SK-N-SH (cell line): ENCODE data around the gene JAM2. TPM values are rescaled to one million over a fixed set of nuclear protein-coding genes. Genes with fewer than 3 reads are reported as not detected.
A peak's percentile ranks its signal among the peaks of the same experiment; 100 is the strongest.

Experiments used
- CTCF ChIA-PET: fragments of 300-600, 350-600 bp; formaldehyde crosslinking; extraction: SDS; loops from one replicate; lab custom pipeline; 2021; lab: Yijun Ruan, JAX
- POLR2A ChIA-PET: fragments of 350-600 bp; sonication (Branson Sonifier 250); formaldehyde crosslinking; extraction: SDS; loops from one replicate; lab custom pipeline; 2020; ENCODE audit warnings: antibody characterized with exemption, inconsistent platforms; lab: Yijun Ruan, JAX
- DNase-seq: peaks from one replicate; pipeline ENCODE4 v3.0.0; 2012
- H2AFZ ChIP-seq: fragments of 200-600 bp; sonication (generic); 2 replicates; pipeline ENCODE4 v1.8.1; 2016; ENCODE audit warnings: antibody characterized with exemption, mild to moderate bottlenecking, low read depth
- H3F3A ChIP-seq: fragments of 200-600 bp; sonication (generic); replicated peaks from 2 replicates; pipeline ENCODE3; 2016; ENCODE audit warnings: antibody characterized with exemption, mild to moderate bottlenecking; ENCODE audit not compliant: insufficient read depth
- H3K27ac ChIP-seq, 2 experiments: fragments of 200-500 bp in 1 of 2; fragments of 200-600 bp in 1 of 2; sonication (Bioruptor generic) in 1 of 2; sonication (generic), shearing (Covaris generic) in 1 of 2; 2 replicates each; pipeline versions ENCODE4 v1.5.1 to v1.6.1; 2014 to 2016; ENCODE audit warnings: low read depth in 2 of 2, inconsistent platforms in 1 of 2, low read length in 1 of 2, mild to moderate bottlenecking in 1 of 2, mixed read lengths in 1 of 2
- H3K27me3 ChIP-seq: fragments of 200-600 bp; sonication (generic), shearing (Covaris generic); 2 replicates; pipeline ENCODE4 v1.6.1; 2016; ENCODE audit warnings: mixed run types; ENCODE audit not compliant: insufficient read depth
- H3K36me3 ChIP-seq, 2 experiments: fragments of 200-500 bp in 1 of 2; fragments of 200-600 bp in 1 of 2; sonication (Bioruptor generic) in 1 of 2; sonication (generic) in 1 of 2; replicated peaks in 1 of 2; 2 replicates each; pipeline versions ENCODE3 to v1.5.1; 2014 to 2016; ENCODE audit warnings: low read length in 1 of 2, mild to moderate bottlenecking in 1 of 2; ENCODE audit not compliant: insufficient read depth in 2 of 2, control insufficient read depth in 1 of 2
- H3K4me1 ChIP-seq, 2 experiments: fragments of 200-500 bp in 1 of 2; fragments of 200-600 bp in 1 of 2; sonication (Bioruptor generic) in 1 of 2; sonication (generic), shearing (Covaris generic) in 1 of 2; 2 replicates each; pipeline versions ENCODE4 v1.5.1 to v1.6.1; 2014 to 2016; ENCODE audit warnings: low read depth in 1 of 2, low read length in 1 of 2, mixed run types in 1 of 2; ENCODE audit not compliant: insufficient read depth in 2 of 2, control insufficient read depth in 1 of 2
- H3K4me2 ChIP-seq: fragments of 200-600 bp; sonication (generic), shearing (Covaris generic); 2 replicates; pipeline ENCODE4 v1.6.1; 2017; ENCODE audit warnings: mixed run types
- H3K4me3 ChIP-seq, 2 experiments: fragments of 200-500 bp in 1 of 2; fragments of 200-600 bp in 1 of 2; sonication (Bioruptor generic) in 1 of 2; sonication (generic), shearing (Covaris generic) in 1 of 2; 2 replicates each; pipeline versions ENCODE4 v1.5.1 to v1.8.1; 2014 to 2016; ENCODE audit warnings: low read depth in 2 of 2, inconsistent platforms in 1 of 2, low read length in 1 of 2, mild to moderate bottlenecking in 1 of 2, mixed read lengths in 1 of 2, moderate library complexity in 1 of 2
- H3K79me2 ChIP-seq: fragments of 200-600 bp; sonication (generic); 2 replicates; pipeline ENCODE4 v1.8.1; 2017; ENCODE audit warnings: mild to moderate bottlenecking; ENCODE audit not compliant: insufficient read depth
- H3K9ac ChIP-seq: fragments of 200-600 bp; sonication (generic); 2 replicates; pipeline ENCODE4 v1.6.1; 2017; ENCODE audit warnings: mixed run types
- H3K9me2 ChIP-seq: fragments of 200-600 bp; sonication (generic); 2 replicates; pipeline ENCODE4 v1.6.1; 2017; ENCODE audit warnings: mixed run types
- H3K9me3 ChIP-seq: fragments of 200-600 bp; sonication (generic); 2 replicates; pipeline ENCODE4 v1.6.1; 2017; ENCODE audit warnings: mixed run types, mild to moderate bottlenecking, moderate library complexity
- H4K20me1 ChIP-seq: fragments of 200-600 bp; sonication (generic); 2 replicates; pipeline ENCODE4 v1.6.1; 2017; ENCODE audit warnings: mild to moderate bottlenecking, mixed run types; ENCODE audit not compliant: insufficient read depth
- CTCF ChIP-seq: fragments of 200-600 bp; sonication (generic); IDR thresholded peaks from 2 replicates; pipeline ENCODE4 v1.6.1; 2017; ENCODE audit warnings: antibody characterized with exemption, mild to moderate bottlenecking, moderate library complexity
- EP300 ChIP-seq, 2 experiments: IDR thresholded peaks; 2 replicates each; pipeline versions ENCODE4 v1.4.0 to v1.6.1; 2012; ENCODE audit warnings: borderline replicate concordance in 1 of 2, low read depth in 1 of 2, low read length in 1 of 2
- EZH2phosphoT487 ChIP-seq: fragments of 200-600 bp; sonication (generic); IDR thresholded peaks from 2 replicates; pipeline ENCODE4 v1.6.1; 2017; ENCODE audit warnings: low read depth, mixed run types, mild to moderate bottlenecking, antibody characterized with exemption, moderate library complexity, borderline replicate concordance
- FOSL2 ChIP-seq: IDR thresholded peaks from 2 replicates; pipeline ENCODE4 v1.4.0; 2012; ENCODE audit warnings: low read depth, mild to moderate bottlenecking, moderate library complexity, borderline replicate concordance
- FOXJ3 ChIP-seq: sonication (generic); formaldehyde crosslinking; IDR thresholded peaks from 2 replicates; pipeline ENCODE4 v1.5.1; 2020; ENCODE audit warnings: mild to moderate bottlenecking, missing genetic modification reagents
- GATA2 ChIP-seq: sonication (generic); formaldehyde crosslinking; IDR thresholded peaks from 2 replicates; pipeline ENCODE4 v1.5.0; 2020; ENCODE audit warnings: mild to moderate bottlenecking, missing genetic modification reagents
- JUND ChIP-seq: IDR thresholded peaks from 2 replicates; pipeline ENCODE4 v1.4.0; 2012
- MAX ChIP-seq: IDR thresholded peaks from 2 replicates; pipeline ENCODE4 v1.4.0; 2012; ENCODE audit warnings: low read depth
- MXI1 ChIP-seq: IDR thresholded peaks from 2 replicates; pipeline ENCODE4 v1.6.1; 2012; ENCODE audit warnings: mild to moderate bottlenecking, low read depth, low read length, improper control_type of control experiment
- NFIC ChIP-seq: IDR thresholded peaks from 2 replicates; pipeline ENCODE4 v1.4.0; 2012; ENCODE audit warnings: borderline replicate concordance
- NRF1 ChIP-seq: IDR thresholded peaks from 2 replicates; pipeline ENCODE4 v1.6.1; 2012; ENCODE audit warnings: low read depth, mild to moderate bottlenecking, low read length
- POLR2AphosphoS5 ChIP-seq: IDR thresholded peaks from 2 replicates; pipeline ENCODE4 v1.6.1; 2012; ENCODE audit warnings: low read depth, low read length
- SMC3 ChIP-seq: IDR thresholded peaks from 2 replicates; pipeline ENCODE4 v1.6.1; 2012; ENCODE audit warnings: low read depth, low read length, improper control_type of control experiment
- TCF12 ChIP-seq: IDR thresholded peaks from 2 replicates; pipeline ENCODE4 v1.4.0; 2012
- polyA plus RNA-seq, 3 experiments: library from polyadenylated mRNA; depleted of rRNA; stranded (reverse); fragments of >200 nt; gene quantifications; 2 replicates each; pipeline ENCODE4 v1.2.3, GENCODE V29; 2012

JAM2 gene
- polyA plus RNA-seq, 1 of the 3 experiments (the other 2 are of a cell fraction): 8.3 TPM

- Histone ChIP-seq H3F3A (peaks cover 6% of the 10 kb centered on the region), H3K27me3 (no peaks in the 10 kb centered on the region), H3K9me3 (no peaks in the 10 kb centered on the region), H4K20me1 (no peaks in the 10 kb centered on the region), H3K4me1 (peaks cover 0 to 11% of the 10 kb centered on the region in 2 experiments; a peak in 3 of 4 replicates), H3K4me3 (no peak overlapping the region; a peak in 1 of 4 replicates), H3K27ac (peak overlapping the region; percentile 47 to 81; a peak in 3 of 4 replicates), H3K9ac (no peak overlapping the region)
- POLR2A ChIA-PET: no interaction called here
- DNase-seq: no peak
- TF ChIP-seq CTCF (no peak), NRF1 (no peak), GATA2 (CRISPR knock-in tag) (no peak), JUND (peak; percentile 38; the same call in 1 of the 2 replicates), POLR2AphosphoS5 (no peak), FOSL2 (peak; percentile 26; the same call in 1 of the 2 replicates), EZH2phosphoT487 (no peak), SMC3 (no peak), EP300 (IDR thresholded peaks at IDR 0.05; ENCODE audit: borderline replicate concordance in 1 of 2, low read depth in 1 of 2, low read length in 1 of 2) (no peak), NFIC (peak; percentile 46; the same call in 1 of the 2 replicates), TCF12 (peak; percentile 68), MAX (no peak), FOXJ3 (CRISPR knock-in tag) (no peak)
- TF ChIP-seq, all 33 proteins: peak for 4
- CTCF ChIA-PET: interaction anchor here (0.6 kb wide), 1 partner anchor 141 kb away, joined by 3 read pairs; no protein-coding TSS in a partner anchor
- H3K9me2 ChIP-seq: no peaks in the 10 kb centered on the region
- no peaks in the 10 kb centered on the region for H3K36me3 ChIP-seq
- H2AFZ ChIP-seq: no peak overlapping the region
- peak overlapping the region; percentile 28; the same call in 1 of the 2 replicates for H3K4me2 ChIP-seq
- H3K79me2 ChIP-seq: no peaks in the 10 kb centered on the region
These were observed 31.7 kb downstream of the JAM2 start for GRCh38 chr21:25670726-25671125.

GRCh38 chr21:25676451-25676850 lies 37.4 kb downstream of the JAM2 start:
- Histone ChIP-seq H3K4me3 (no peak overlapping the region), H3K9ac (no peak overlapping the region), H4K20me1 (no peaks in the 10 kb centered on the region), H3K36me3 (no peaks in the 10 kb centered on the region), H3K27ac (no peak overlapping the region), H3F3A (no peaks in the 10 kb centered on the region), H3K4me2 (no peak overlapping the region), H3K79me2 (no peaks in the 10 kb centered on the region), H3K27me3 (no peaks in the 10 kb centered on the region), H3K9me2 (no peaks in the 10 kb centered on the region), H3K4me1 (no peaks in the 10 kb centered on the region), H2AFZ (no peak overlapping the region), H3K9me3 (no peaks in the 10 kb centered on the region)
- CTCF ChIA-PET: interaction anchor here (1.2 kb wide), 1 partner anchor 32 kb away, joined by 6 read pairs; no protein-coding TSS in a partner anchor
- POLR2A ChIA-PET: no interaction called here
- no peak for TF ChIP-seq JUND
- TF ChIP-seq NFIC: no peak
- no peak for TF ChIP-seq GATA2 (CRISPR knock-in tag)
- no peak for TF ChIP-seq MXI1
- DNase-seq: no peak
